ENCODE data around the gene APOBEC3C.

GRCh38 chr22:38989466-38989865, 24.6 kb upstream of the APOBEC3C start:
- TF ChIP-seq CTCF (IDR thresholded peaks at IDR 0.05; ENCODE audit: low read length) (no peak), EZH2 (IDR thresholded peaks at IDR 0.05; ENCODE audit: borderline replicate concordance, low read length) (no peak)

Measured in OCI-LY1 (cell line).